HepG2 (cell line): ENCODE data around the gene C11orf58. TPM values are rescaled to one million over a fixed set of nuclear protein-coding genes. Genes with fewer than 3 reads are reported as not detected.
A peak's percentile ranks its signal among the peaks of the same experiment; 100 is the strongest.

Source experiments
- ATAC-seq: fragments of 200-7000 bp; cut with Tn5 transposase; 3 replicates; pipeline ENCODE4 v1.9.1; 2020; ENCODE audit warnings: mild to moderate bottlenecking, moderate library complexity
- BruUV-seq: library from RNA; stranded (reverse); fragments of 400-500 nt; replicated peaks from 2 replicates; lab custom pipeline; 2021; lab: Mats Ljungman, UMichigan
- CTCF ChIA-PET: fragments of 300-600 bp; formaldehyde crosslinking; extraction: SDS; loops from one replicate; lab custom pipeline; 2021; ENCODE audit warnings: low total read pairs, inconsistent platforms, low intra/inter-chr PET ratio; lab: Yijun Ruan, JAX
- POLR2A ChIA-PET: fragments of 350-600 bp; sonication (Branson Sonifier 250); formaldehyde crosslinking; loops from one replicate; lab custom pipeline; 2020; ENCODE audit warnings: antibody characterized with exemption, inconsistent platforms; lab: Yijun Ruan, JAX
- DNase-seq: peaks from one replicate; pipeline ENCODE4 v3.0.0-alpha.2; 2015; ENCODE audit warnings: low spot score
- FAIRE-seq: peaks from 3 replicates; lab custom pipeline; 2011; peaks lifted over from hg19 to GRCh38; lab: Jason Lieb, UNC
- H2AFZ ChIP-seq: one replicate; pipeline ENCODE4 v1.6.1; 2011; ENCODE audit warnings: low read length, inconsistent platforms
- H3K27ac ChIP-seq: fragments of 300-600 bp; 3 replicates; pipeline ENCODE4 v1.8.0; 2011; ENCODE audit warnings: mixed run types, mild to moderate bottlenecking, mixed read lengths, low read length, inconsistent platforms; ENCODE audit not compliant: insufficient read depth; ENCODE audit errors: extremely low read length
- H3K27me3 ChIP-seq, 2 experiments: fragments of 200-600 bp in 1 of 2; 2 replicates in 1 of 2; 3 replicates in 1 of 2; pipeline versions ENCODE4 v1.6.0 to v1.8.0; 2011; ENCODE audit warnings: low read length in 2 of 2, mild to moderate bottlenecking in 2 of 2, moderate library complexity in 2 of 2, inconsistent platforms in 1 of 2; ENCODE audit not compliant: insufficient read depth in 2 of 2, control insufficient read depth in 1 of 2
- H3K36me3 ChIP-seq, 2 experiments: fragments of 200-600 bp in 1 of 2; replicated peaks in 1 of 2; 2 replicates in 1 of 2; 3 replicates in 1 of 2; pipeline versions ENCODE4 v1.5.1 to v1.8.0; 2011; ENCODE audit warnings: low read length in 2 of 2, inconsistent platforms in 1 of 2; ENCODE audit not compliant: insufficient read depth in 2 of 2, control insufficient read depth in 1 of 2
- H3K4me1 ChIP-seq: 2 replicates; pipeline ENCODE4 v1.5.1; 2012; ENCODE audit warnings: low read length, inconsistent platforms; ENCODE audit not compliant: insufficient read depth
- H3K4me2 ChIP-seq: 2 replicates; pipeline ENCODE4 v1.6.0; 2011; ENCODE audit warnings: low read depth, low read length, inconsistent platforms
- H3K4me3 ChIP-seq, 3 experiments: fragments of 200-600 bp in 1 of 3; sonication (generic), shearing (Covaris generic) in 1 of 3; replicated peaks in 1 of 3; 2 replicates each; pipeline ENCODE4 v1.5.1; 2011 to 2016; ENCODE audit warnings: low read length in 3 of 3, inconsistent platforms in 2 of 3, low read depth in 2 of 3, mild to moderate bottlenecking in 2 of 3, control low read depth in 1 of 3, mixed read lengths in 1 of 3; ENCODE audit not compliant: insufficient read depth in 1 of 3
- H3K79me2 ChIP-seq: one replicate; pipeline ENCODE4 v1.6.1; 2011; ENCODE audit warnings: low read length, inconsistent platforms; ENCODE audit not compliant: insufficient read depth
- H3K9ac ChIP-seq: 2 replicates; pipeline ENCODE4 v1.6.0; 2011; ENCODE audit warnings: mild to moderate bottlenecking, low read depth, low read length, inconsistent platforms; ENCODE audit not compliant: insufficient read depth
- H3K9me3 ChIP-seq: 2 replicates; pipeline ENCODE4 v1.5.1; 2012; ENCODE audit warnings: mild to moderate bottlenecking, low read length
- H4K20me1 ChIP-seq: 2 replicates; pipeline ENCODE4 v1.6.0; 2011; ENCODE audit warnings: inconsistent platforms, mild to moderate bottlenecking, low read length, moderate library complexity; ENCODE audit not compliant: insufficient read depth
- BCL6 ChIP-seq: IDR thresholded peaks from 2 replicates; pipeline ENCODE4 v1.6.1; 2016; ENCODE audit warnings: missing genetic modification reagents, missing compliant biosample characterization
- FOSL2 ChIP-seq: sonication (generic); formaldehyde crosslinking; IDR thresholded peaks from 2 replicates; pipeline ENCODE4 v1.4.0; 2020; ENCODE audit warnings: missing genetic modification reagents
- PAWR ChIP-seq: sonication (generic); formaldehyde crosslinking; IDR thresholded peaks from 2 replicates; pipeline ENCODE4 v1.4.0; 2020; ENCODE audit warnings: missing genetic modification reagents, mild to moderate bottlenecking, borderline replicate concordance
- RBM22 ChIP-seq: fragments of 200-400 bp; formaldehyde crosslinking; optimal IDR thresholded peaks from 2 replicates; pipeline ENCODE3; 2017; ENCODE audit warnings: mild to moderate bottlenecking, low read length, moderate library complexity
- SMARCC2 ChIP-seq: fragments of 450-650 bp; IDR thresholded peaks from 2 replicates; pipeline ENCODE4 v1.6.1; 2017; ENCODE audit warnings: antibody characterized with exemption, mild to moderate bottlenecking
- ZNF335 ChIP-seq: sonication (generic); formaldehyde crosslinking; IDR thresholded peaks from 2 replicates; pipeline ENCODE4 v1.4.0; 2020; ENCODE audit warnings: missing genetic modification reagents
- ZNF451 ChIP-seq: sonication (generic); formaldehyde crosslinking; IDR thresholded peaks from 2 replicates; pipeline ENCODE4 v1.5.0; 2020; ENCODE audit warnings: mild to moderate bottlenecking, missing genetic modification reagents
- ZNF629 ChIP-seq: sonication (generic); formaldehyde crosslinking; conservative IDR thresholded peaks from 2 replicates; pipeline ENCODE4 v1.5.0; 2020; ENCODE audit warnings: missing genetic modification reagents
- WGBS: methylation state at CpG from one replicate; pipeline ENCODE4 v1.1.6; 2017; ENCODE audit warnings: low lambda C conversion rate; 5-methylcytosine and 5-hydroxymethylcytosine counted together
- in situ Hi-C: cut with HindIII; loops from 2 replicates; pipeline ENCODE4 v1.10.0; 2017; ENCODE audit warnings: low pct_unique_long_range_greater_than_20kb; ENCODE audit not compliant: extremely low pct_ligation_motif_present
- intact Hi-C: fragments of 100-400 bp; cut with micrococcal nuclease; formaldehyde crosslinking; loops from one replicate; pipeline ENCODE4 v1.10.0; 2022; ENCODE audit not compliant: unreplicated experiment
- polyA plus RNA-seq, 8 experiments: library from polyadenylated mRNA; depleted of rRNA in 3 of 8; stranded (reverse) in 7 of 8; unstranded in 1 of 8; fragments of >200 nt; fragmentation: Illumina TruSeq in 4 of 8; extraction: Trizol in 4 of 8; gene quantifications; 2 replicates each; pipeline versions ENCODE4 v1.2.1 to v1.2.3, GENCODE V29; 2011 to 2016; ENCODE audit warnings: low read depth in 4 of 8, missing spikeins in 1 of 8, mixed read lengths in 1 of 8; ENCODE audit not compliant: insufficient read depth in 1 of 8
- total RNA-seq, 5 experiments: library from RNA; depleted of rRNA; stranded (reverse); fragments of >200 nt; fragmentation: Illumina TruSeq; extraction: Trizol; gene quantifications; 2 replicates each; pipeline ENCODE4 v1.2.3, GENCODE V29; 2016; ENCODE audit warnings: low read depth in 1 of 5
- TF ChIP-seq, protein P1 (sequence below): sonication (generic); formaldehyde crosslinking; IDR thresholded peaks from 2 replicates; pipeline ENCODE4 v1.4.0; 2020; ENCODE audit warnings: missing genetic modification reagents
- TF ChIP-seq, protein P2 (sequence below): sonication (generic); IDR thresholded peaks from 2 replicates; pipeline ENCODE4 v1.6.1; 2016; ENCODE audit warnings: low read depth, borderline replicate concordance

Gene C11orf58
- total and polyA plus RNA-seq, 2 of the 13 experiments (the other 11 are each of a cell fraction or from before 2014, with no cell fraction given) = 83.8 to 167 TPM

DNA sequence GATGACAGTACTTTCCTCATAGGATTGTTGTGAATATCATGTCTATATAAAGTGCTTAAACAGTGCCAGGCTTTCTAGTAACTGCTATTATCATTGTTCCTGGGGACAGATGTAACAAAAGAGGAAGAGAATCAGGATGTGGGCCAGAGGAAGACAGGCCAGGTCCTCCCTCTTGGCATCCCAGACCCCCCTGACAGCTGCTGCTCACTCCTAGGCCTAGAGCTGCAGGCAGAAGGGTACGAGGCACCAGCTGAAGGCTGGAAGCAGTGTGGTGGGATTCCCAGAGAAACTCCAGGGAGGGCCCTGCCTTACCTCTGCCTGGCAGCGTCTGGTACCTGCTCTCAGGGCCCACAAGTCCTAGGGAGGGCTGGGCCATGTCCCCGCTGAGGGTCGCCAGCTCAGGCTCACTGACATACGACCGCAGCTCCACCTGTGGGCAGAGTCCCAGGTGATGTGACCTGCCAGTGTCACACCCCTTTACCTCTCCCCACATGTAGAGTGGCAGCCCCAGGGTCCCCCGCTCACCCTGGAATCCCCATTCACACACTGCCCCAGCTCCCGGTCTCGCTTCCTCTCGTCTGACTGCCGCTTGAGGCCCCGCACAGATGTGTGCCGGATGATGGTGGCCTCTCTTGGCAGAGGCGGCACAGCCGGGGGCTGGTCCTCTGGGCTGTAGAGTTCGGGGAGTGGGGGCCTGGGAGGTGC, 52.2 kb downstream of the C11orf58 start:
- Histone ChIP-seq H3K9me3 (no peaks in the 10 kb centered on the region), H3K9ac (no peak overlapping the region), H3K36me3 (peaks cover 17 to 38% of the 10 kb centered on the region in 2 experiments; a peak in 4 of 5 replicates), H2AFZ (no peak overlapping the region), H3K27me3 (no peaks in the 10 kb centered on the region), H3K27ac (no peak overlapping the region), H3K4me2 (no peak overlapping the region), H4K20me1 (no peaks in the 10 kb centered on the region), H3K79me2 (no peaks in the 10 kb centered on the region), H3K4me1 (peaks cover 31% of the 10 kb centered on the region)
- WGBS = 100% methylated on average over 11 of the region's 16 CpGs
- intact Hi-C loops = no loop called here
- DNase-seq (no peak), FAIRE-seq (no peak), ATAC-seq (no peak)
- CTCF ChIA-PET = no interaction called here
- no TSS peak for BruUV-seq
- in situ Hi-C loops = no loop called here
- POLR2A ChIA-PET = no interaction called here
- TF ChIP-seq ZNF451 (CRISPR knock-in tag) (no peak), ZNF629 (CRISPR knock-in tag) (0 out of 2 replicates have a peak, but pooled peaks have one; percentile 14)
- TF ChIP-seq, all 625 proteins: peak for 1
- no peak overlapping the region for H3K4me3 ChIP-seq

DNA sequence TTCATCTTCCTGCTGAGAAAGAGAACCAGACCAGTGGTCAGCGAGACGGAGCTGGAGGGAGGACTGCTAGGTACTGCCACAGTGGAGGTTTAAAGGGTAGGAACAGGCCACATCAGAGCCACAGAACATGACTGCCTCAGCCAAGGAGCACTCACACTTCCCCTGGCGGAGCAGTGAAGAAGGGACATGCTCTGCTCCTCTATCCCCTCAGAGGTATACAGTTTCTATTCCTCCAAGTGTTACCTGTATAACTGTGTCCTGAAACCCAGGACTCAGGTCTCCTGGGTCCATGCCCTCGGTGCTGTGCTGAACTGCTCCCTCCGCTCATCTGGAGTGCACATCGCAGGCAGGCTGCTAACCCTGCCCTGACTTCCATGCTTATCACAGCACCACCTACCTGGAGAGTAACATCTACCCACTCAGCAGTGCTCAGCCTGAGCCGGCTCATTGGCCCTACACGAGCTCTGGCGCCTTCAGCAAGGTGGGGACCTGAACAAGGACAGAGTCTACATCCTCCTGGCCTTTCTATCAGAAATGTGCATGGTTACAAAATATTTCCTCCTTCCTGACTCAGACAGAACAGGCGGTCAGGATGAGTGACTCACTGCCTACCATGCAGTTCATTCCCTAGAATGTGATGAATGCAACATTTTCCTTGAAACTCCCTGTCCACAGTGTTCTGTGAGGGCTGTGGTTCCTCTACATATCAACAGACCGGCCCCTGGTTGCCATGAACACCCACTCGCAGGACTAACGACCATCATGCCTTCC, 52.9 kb downstream of the C11orf58 start:
- no peak overlapping the region for H3K27ac ChIP-seq
- intact Hi-C loops (no loop called here), in situ Hi-C loops (no loop called here)
- H3K79me2 ChIP-seq = no peaks in the 10 kb centered on the region
- no peak overlapping the region for H2AFZ ChIP-seq
- no peak overlapping the region for H3K4me3 ChIP-seq
- no TSS peak for BruUV-seq
- no peak overlapping the region for H3K4me2 ChIP-seq
- no peaks in the 10 kb centered on the region for H4K20me1 ChIP-seq
- CTCF ChIA-PET = no interaction called here
- H3K9me3 ChIP-seq = no peaks in the 10 kb centered on the region
- no peaks in the 10 kb centered on the region for H3K27me3 ChIP-seq
- H3K9ac ChIP-seq = no peak overlapping the region
- peaks cover 24% of the 10 kb centered on the region for H3K4me1 ChIP-seq
- POLR2A ChIA-PET = no interaction called here
- FAIRE-seq (no peak), DNase-seq (peak; percentile 24), ATAC-seq (no peak)
- peaks cover 17 to 38% of the 10 kb centered on the region in 2 experiments; a peak in 4 of 5 replicates for H3K36me3 ChIP-seq
- WGBS = 92% methylated on average over 13 of the region's 13 CpGs
- TF ChIP-seq BCL6 (no peak), FOSL2 (CRISPR knock-in tag) (peak; percentile 15; the same call in 1 of the 2 replicates), RBM22 (peak; percentile 48), ZNF335 (CRISPR knock-in tag) (no peak), PAWR (CRISPR knock-in tag) (no peak), SMARCC2 (no peak)
- TF ChIP-seq, protein P1, sequence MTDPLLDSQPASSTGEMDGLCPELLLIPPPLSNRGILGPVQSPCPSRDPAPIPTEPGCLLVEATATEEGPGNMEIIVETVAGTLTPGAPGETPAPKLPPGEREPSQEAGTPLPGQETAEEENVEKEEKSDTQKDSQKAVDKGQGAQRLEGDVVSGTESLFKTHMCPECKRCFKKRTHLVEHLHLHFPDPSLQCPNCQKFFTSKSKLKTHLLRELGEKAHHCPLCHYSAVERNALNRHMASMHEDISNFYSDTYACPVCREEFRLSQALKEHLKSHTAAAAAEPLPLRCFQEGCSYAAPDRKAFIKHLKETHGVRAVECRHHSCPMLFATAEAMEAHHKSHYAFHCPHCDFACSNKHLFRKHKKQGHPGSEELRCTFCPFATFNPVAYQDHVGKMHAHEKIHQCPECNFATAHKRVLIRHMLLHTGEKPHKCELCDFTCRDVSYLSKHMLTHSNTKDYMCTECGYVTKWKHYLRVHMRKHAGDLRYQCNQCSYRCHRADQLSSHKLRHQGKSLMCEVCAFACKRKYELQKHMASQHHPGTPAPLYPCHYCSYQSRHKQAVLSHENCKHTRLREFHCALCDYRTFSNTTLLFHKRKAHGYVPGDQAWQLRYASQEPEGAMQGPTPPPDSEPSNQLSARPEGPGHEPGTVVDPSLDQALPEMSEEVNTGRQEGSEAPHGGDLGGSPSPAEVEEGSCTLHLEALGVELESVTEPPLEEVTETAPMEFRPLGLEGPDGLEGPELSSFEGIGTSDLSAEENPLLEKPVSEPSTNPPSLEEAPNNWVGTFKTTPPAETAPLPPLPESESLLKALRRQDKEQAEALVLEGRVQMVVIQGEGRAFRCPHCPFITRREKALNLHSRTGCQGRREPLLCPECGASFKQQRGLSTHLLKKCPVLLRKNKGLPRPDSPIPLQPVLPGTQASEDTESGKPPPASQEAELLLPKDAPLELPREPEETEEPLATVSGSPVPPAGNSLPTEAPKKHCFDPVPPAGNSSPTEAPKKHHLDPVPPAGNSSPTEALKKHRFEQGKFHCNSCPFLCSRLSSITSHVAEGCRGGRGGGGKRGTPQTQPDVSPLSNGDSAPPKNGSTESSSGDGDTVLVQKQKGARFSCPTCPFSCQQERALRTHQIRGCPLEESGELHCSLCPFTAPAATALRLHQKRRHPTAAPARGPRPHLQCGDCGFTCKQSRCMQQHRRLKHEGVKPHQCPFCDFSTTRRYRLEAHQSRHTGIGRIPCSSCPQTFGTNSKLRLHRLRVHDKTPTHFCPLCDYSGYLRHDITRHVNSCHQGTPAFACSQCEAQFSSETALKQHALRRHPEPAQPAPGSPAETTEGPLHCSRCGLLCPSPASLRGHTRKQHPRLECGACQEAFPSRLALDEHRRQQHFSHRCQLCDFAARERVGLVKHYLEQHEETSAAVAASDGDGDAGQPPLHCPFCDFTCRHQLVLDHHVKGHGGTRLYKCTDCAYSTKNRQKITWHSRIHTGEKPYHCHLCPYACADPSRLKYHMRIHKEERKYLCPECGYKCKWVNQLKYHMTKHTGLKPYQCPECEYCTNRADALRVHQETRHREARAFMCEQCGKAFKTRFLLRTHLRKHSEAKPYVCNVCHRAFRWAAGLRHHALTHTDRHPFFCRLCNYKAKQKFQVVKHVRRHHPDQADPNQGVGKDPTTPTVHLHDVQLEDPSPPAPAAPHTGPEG (CRISPR knock-in tag) = no peak
- TF ChIP-seq, protein P2, sequence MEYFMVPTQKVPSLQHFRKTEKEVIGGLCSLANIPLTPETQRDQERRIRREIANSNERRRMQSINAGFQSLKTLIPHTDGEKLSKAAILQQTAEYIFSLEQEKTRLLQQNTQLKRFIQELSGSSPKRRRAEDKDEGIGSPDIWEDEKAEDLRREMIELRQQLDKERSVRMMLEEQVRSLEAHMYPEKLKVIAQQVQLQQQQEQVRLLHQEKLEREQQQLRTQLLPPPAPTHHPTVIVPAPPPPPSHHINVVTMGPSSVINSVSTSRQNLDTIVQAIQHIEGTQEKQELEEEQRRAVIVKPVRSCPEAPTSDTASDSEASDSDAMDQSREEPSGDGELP = no peak
